GM18511 (cell line): ENCODE results near the gene ATG16L1.

Experiments
- ATAC-seq: cut with Tn5 transposase; IDR thresholded peaks from one replicate; pipeline ENCODE4 v1.9.1; 2021; ENCODE audit warnings: mild to moderate bottlenecking, moderate library complexity; ENCODE audit not compliant: unreplicated experiment

The ATG16L1 gene

DNA sequence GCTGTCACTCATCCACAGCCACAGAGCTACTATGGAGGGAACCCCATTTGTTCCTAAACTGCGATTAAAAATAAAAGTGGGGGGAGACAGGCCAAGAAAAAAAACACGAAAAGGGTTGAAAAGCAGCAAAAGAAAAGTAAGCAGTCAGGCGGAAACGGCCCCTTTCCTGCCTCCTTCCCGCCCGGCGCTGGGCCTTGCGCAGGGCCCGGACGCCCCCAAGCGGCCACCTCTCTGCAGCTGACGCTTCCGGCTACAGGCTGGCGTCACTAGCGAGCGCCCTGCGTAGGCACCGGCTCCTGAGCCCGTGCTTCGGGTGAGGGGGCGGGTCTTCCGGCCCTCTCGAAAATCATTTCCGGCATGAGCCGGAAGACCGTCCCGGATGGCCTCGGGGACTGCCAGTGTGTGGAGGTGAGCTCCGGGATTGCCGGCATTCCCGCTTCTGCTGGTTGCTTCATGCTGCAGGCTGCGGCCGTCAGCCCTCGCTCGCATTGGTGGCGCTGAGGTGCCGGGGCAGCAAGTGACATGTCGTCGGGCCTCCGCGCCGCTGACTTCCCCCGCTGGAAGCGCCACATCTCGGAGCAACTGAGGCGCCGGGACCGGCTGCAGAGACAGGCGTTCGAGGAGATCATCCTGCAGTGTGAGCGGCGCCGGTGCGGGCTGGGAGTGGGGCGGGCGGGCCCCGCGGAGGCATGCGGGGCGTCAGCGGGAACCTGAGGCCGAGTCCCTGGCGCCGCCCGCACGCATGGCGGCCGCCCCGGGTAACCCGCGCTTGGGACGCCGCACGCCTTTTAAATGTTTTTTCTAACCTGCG lies at the start of gene ATG16L1:
ATG16L1 (plus strand) TSS at position 368 of the 811 bp plus-strand sequence; CDS start at position 523, 155 bp downstream.
- ATAC-seq, result peak; percentile 95

GRCh38 chr2:233202531-233202944 lies 48.9 kb upstream of the ATG16L1 start:
- ATAC-seq, result no peak

- no peak for ATAC-seq
Measured at GRCh38 chr2:233203060-233203459, 48.4 kb upstream of the ATG16L1 start.

DNA sequence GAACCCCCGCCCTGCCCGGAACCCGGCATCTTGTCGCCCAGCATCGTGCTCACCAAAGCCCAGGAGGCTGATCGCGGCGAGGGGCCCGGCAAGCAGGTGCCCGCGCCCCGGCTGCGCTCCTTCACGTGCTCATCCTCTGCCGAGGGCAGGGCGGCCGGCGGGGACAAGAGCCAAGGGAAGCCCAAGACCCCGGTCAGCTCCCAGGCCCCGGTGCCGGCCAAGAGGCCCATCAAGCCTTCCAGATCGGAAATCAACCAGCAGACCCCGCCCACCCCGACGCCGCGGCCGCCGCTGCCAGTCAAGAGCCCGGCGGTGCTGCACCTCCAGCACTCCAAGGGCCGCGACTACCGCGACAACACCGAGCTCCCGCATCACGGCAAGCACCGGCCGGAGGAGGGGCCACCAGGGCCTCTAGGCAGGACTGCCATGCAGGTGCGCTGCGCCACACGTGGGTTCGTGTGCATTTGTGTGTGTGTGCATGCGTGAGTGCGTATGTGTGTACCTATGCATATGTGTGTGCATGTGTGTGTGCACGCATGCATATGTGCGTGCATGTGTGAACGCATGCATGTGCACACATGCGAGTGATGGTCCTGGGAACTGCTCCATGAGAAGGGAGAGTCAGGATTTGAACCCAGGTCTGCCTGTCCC lies 47.1 kb upstream of the ATG16L1 start:
- ATAC-seq, result no peak

DNA sequence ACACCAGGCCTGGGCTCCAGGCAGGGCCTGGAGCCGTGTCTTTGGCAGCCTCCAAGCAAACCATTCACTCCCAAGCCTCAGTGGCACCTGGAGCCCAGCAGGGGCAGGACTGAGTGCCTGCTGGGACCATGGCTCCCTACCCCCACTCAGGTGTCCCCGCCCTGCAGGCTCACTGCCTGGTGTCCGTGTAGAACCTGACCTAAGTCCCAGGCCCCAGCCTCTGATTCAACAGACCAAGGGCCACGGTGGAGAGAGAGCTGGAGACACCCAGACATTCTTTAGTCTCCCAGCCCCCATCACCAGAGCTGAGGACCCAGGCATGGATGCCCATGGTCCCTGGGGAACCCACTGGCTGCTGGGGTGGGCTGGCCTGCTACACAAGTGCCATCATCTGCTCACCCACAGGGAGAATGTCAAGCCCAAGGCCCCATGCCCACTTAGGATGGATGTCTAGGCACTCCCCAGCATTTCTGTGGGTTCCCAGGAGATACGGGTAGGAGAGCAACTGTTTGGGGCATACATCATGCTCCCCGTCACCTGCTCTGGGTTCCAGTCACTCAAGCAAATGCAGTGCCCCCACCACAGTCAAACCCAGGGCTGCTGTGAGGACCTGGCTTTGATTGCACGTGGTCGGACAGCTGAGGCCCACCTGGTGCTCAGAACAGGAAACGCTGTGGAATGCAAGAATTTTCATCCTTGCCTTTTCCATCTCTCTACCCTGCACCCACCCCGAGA lies 42.9 kb upstream of the ATG16L1 start:
- ATAC-seq, result no peak

DNA sequence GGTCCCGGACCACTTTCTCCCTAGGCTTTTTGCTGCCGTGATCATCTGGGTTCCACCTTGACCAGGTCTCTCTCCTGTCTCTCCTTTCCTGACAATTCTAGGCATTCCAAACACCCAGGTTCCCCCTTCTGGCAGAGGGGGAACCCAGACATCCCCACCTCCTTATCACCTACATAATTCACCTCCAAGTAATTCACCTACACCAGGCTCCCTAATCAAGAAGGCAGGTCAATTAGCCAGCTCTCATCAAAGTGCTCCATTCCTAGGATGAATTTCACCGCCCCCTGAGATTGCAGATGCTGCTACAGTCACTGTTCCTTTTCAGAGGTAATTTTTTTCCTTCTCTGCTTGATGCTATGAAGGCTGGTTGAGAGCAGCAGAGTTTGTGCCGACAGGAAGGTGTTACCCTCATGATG lies 42.3 kb upstream of the ATG16L1 start:
- no peak for ATAC-seq

DNA sequence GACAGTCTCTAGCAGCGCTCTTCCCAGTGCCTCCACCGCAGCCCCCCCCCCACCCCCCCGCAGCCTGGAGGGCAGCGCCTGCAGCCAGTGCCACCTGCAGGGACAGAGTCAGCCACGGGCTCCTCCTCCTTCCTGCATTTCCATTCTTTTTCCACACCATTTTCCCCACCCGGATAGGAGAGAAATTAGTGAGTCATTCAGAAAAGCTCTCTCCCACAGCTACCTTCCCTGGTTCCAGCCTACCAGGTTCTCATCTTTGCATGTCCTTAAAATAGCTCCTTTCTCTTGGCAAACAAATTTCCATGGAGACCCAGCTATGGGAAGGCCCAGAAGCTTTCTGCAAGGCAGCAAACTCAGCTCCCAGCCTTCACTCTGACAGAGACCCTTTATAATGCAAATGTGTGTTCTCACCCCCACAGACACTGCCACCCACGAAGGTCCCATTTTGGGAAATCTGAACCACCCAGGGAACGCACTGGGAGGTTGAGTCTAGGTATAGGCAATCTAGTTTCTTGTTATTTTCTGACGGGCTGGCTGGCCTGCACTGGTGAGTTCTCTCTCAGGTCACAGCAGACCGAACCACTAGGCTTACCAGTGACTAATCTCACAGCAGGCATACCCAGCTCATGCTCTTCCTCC lies 41.8 kb upstream of the ATG16L1 start:
- ATAC-seq, result no peak

DNA sequence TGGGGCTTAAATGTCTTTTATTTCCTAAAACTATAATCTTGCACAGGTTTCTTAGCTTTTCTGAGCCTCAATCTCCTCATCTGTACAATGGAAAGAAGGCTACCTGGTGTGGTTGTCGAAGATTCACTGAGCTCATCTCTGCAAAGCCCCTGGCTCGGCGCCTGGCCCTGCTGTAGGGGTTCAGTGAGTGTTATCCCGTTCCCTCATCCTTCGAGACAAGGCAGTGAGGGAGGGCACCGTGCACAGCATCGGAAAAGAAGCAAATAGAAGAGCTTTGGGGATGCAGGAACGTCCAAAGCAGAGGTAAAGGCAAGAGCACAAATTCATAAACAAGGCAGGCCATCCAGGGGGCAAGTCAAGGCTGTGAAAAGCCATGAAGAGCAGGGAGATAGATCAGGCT lies 41.2 kb upstream of the ATG16L1 start:
- ATAC-seq, result no peak

GRCh38 chr2:233210843-233211547 lies 40.5 kb upstream of the ATG16L1 start:
- no peak for ATAC-seq

- no peak for ATAC-seq
Measured at GRCh38 chr2:233211548-233211895, 40.0 kb upstream of the ATG16L1 start.

GRCh38 chr2:233213011-233213410 lies 38.5 kb upstream of the ATG16L1 start:
- no peak for ATAC-seq

DNA sequence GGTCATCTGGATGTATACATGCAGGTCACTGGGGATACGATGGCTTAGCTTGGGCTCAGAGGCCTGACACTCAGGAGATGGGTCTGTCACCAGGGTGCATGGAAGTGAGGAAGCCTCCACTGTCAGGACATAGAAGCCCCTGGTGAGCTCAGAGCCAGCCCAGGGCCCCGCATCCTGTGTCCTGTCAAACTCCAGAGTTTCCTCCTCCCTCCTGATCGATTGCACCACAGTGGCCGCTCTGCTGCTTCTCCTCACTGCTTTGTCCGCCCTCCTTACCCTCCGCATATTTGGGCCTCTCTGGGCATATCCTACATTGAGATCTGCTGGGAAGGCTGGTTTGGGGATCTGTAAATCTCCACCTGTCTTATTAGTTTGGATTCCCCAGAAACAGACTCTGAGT lies 37.5 kb upstream of the ATG16L1 start:
- ATAC-seq, result no peak

- ATAC-seq, result no peak
Measured at GRCh38 chr2:233217892-233218377, 33.5 kb upstream of the ATG16L1 start.

GRCh38 chr2:233218836-233219235 lies 32.6 kb upstream of the ATG16L1 start:
- no peak for ATAC-seq

DNA sequence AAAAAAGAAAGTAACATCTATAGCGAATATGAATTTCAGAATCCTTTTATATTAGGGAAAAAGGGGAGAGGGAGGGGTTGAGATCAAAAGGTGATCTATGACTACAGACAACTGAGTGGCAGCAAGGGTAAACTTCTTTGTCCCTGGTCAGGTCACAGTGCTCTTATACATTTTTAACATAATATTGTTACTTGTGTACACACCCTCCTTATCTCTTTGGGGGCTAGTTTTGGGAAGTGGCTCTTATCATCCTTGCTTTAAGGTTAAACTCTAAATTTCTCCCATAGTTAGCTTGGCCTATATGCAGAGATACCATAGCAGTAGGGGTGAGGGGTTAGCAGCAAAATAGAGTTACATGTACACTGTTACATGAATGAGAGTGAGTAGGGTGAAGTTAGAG lies 31.6 kb upstream of the ATG16L1 start:
- no peak for ATAC-seq

- ATAC-seq, result no peak
Measured at GRCh38 chr2:233221378-233222063, 30.0 kb upstream of the ATG16L1 start.

GRCh38 chr2:233223059-233223894 lies 28.2 kb upstream of the ATG16L1 start:
- peak; percentile 90 for ATAC-seq

DNA sequence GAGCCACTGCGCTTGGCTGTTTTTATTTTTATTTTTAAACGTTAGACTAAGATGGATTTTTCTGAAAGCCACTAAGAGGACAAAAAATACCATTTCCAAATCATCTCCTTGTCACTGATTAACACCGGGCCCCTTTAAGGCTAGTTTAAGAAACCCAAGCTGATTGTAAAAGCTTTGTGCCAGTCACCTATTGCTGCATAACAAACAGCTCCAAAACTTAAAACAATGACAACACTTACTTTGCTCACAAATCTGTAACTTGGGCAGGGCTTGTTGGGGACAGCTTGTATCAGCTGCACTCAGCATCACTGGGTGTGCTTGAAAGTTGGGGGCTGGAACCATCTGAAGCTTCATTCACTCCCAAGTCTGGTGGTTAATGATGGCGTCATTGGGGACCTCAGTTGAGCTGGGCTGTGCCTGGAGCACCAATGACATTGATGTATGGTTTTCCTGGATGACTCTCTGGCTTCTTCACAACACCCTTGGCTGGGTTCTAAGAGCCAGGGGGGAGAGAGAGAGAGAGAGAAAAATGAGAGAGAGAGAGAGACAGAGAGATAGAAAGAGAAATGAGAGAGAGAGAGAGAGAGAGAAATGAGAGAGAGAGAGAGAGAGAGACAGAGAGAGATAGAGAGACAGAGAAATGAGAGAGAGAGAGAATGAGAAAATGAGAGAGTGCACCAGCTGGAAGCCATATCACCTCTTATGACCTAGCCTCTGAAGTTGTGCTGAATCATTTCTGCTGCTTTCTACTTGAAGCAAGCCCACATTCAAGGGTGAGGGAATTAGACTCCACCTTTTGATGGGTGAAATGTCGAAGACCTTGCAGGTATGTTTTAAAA lies 26.0 kb upstream of the ATG16L1 start:
- no peak for ATAC-seq
